ENCODE measurements around the gene OR4F6. TPM values are rescaled to one million over a fixed set of nuclear protein-coding genes. Genes with fewer than 3 reads are reported as not detected.
A peak's percentile ranks its signal among the peaks of the same experiment; 100 is the strongest.

OR4F6 gene
- total and polyA plus RNA-seq, 9 of the 15 experiments (the other 6 are each of a cell fraction or from before 2014, with no cell fraction given): not detected

GRCh38 chr15:101773496-101774100 lies 29.7 kb upstream of the OR4F6 start:
- Histone ChIP-seq H3K36me3 (ENCODE audit: control insufficient read depth, insufficient read depth, low read length) (no peaks in the 10 kb centered on the region), H3K9ac (ENCODE audit: insufficient read depth in 1 of 2, low read depth in 2 of 2, low read length in 2 of 2) (peak overlapping the region in 1 of 2 experiments; percentile 58; a peak in 1 of 4 replicates), H3K4me3 (no peak overlapping the region), H3K4me2 (ENCODE audit: insufficient read depth, low read length) (no peak overlapping the region), H3K4me1 (replicated peaks in 1 of 2; ENCODE audit: control insufficient read depth in 2 of 2, insufficient read depth in 2 of 2, low read length in 2 of 2) (0 out of 5 replicates have a peak, but pooled peaks cover 0 to 4% of the 10 kb centered on the region in 2 experiments), H3K27ac (ENCODE audit: extremely low read depth, low read depth, low read length) (no peak overlapping the region), H3K79me2 (ENCODE audit: control insufficient read depth, insufficient read depth, low read length) (no peaks in the 10 kb centered on the region), H3K27me3 (ENCODE audit: control insufficient read depth in 2 of 2, insufficient read depth in 2 of 2, low read length in 2 of 2) (peaks cover 12 to 49% of the 10 kb centered on the region in 2 experiments; a peak in 3 of 5 replicates), H4K20me1 (replicated peaks; ENCODE audit: control insufficient read depth, insufficient read depth, low read length) (no peaks in the 10 kb centered on the region), H2AFZ (ENCODE audit: low read depth, low read length) (no peak overlapping the region), H3K9me1 (ENCODE audit: control insufficient read depth, insufficient read depth, low read length) (no peaks in the 10 kb centered on the region), H3K9me3 (replicated peaks; ENCODE audit: control insufficient read depth, insufficient read depth, low read depth, low read length) (no peaks in the 10 kb centered on the region)
- 0% methylated on average over 4 of the region's 7 CpGs for WGBS (ENCODE audit: insufficient coverage, low coverage, missing lambda C conversion rate)
- intact Hi-C loops (cut with micrococcal nuclease) (loop anchor here (5.0 kb wide), 1 partner anchor 121 kb away; the partner anchor contains the start of gene TM2D3), in situ Hi-C loops (cut with MboI) (no loop called here)
- ATAC-seq (no peak), FAIRE-seq (peak; percentile 66), DNase-seq (ENCODE audit: extremely low read depth in 1 of 4, low spot score in 3 of 4) (peak in 3 of 4 experiments; percentile 11 to 46 (median 23))
- CTCF ChIA-PET (ENCODE audit: low intra/inter-chr PET ratio): no interaction called here
- no TSS peak for BruUV-seq (replicated peaks)
- POLR2A ChIA-PET: interaction anchor here (0.6 to 1.0 kb wide), 4 partner anchors 13 to 1136 kb away, joined by 3 read pairs; partner anchors contain the start of gene TARS3
- TF ChIP-seq TFAM (CRISPR knock-in tag; conservative IDR thresholded peaks at IDR 0.05) (no peak), GATAD2B (IDR thresholded peaks at IDR 0.05; ENCODE audit: borderline replicate concordance) (no peak), OTX1 (CRISPR knock-in tag; IDR thresholded peaks at IDR 0.05) (no peak), RBBP5 (IDR thresholded peaks at IDR 0.05; ENCODE audit: borderline replicate concordance, insufficient read depth, low read length, poor library complexity, severe bottlenecking) (no peak), RERE (CRISPR knock-in tag; IDR thresholded peaks at IDR 0.05; ENCODE audit: borderline replicate concordance) (no peak), JUNB (CRISPR knock-in tag; conservative IDR thresholded peaks at IDR 0.05) (no peak), ZNF311 (CRISPR knock-in tag; IDR thresholded peaks at IDR 0.05) (no peak), RAD21 (CRISPR knock-in tag; conservative IDR thresholded peaks at IDR 0.05 in 1 of 2, IDR thresholded peaks at IDR 0.05 in 1 of 2) (peak in 1 of 2 experiments; percentile 63; a peak in 2 of 4 replicates), TCFL5 (CRISPR knock-in tag; conservative IDR thresholded peaks at IDR 0.05) (no peak), SMC3 (conservative IDR thresholded peaks at IDR 0.05; ENCODE audit: insufficient read depth, low read depth, low read length) (peak; percentile 35; the same call in 1 of the 2 replicates), ZNF121 (CRISPR knock-in tag; conservative IDR thresholded peaks at IDR 0.05) (no peak)
- TF ChIP-seq, protein P1, sequence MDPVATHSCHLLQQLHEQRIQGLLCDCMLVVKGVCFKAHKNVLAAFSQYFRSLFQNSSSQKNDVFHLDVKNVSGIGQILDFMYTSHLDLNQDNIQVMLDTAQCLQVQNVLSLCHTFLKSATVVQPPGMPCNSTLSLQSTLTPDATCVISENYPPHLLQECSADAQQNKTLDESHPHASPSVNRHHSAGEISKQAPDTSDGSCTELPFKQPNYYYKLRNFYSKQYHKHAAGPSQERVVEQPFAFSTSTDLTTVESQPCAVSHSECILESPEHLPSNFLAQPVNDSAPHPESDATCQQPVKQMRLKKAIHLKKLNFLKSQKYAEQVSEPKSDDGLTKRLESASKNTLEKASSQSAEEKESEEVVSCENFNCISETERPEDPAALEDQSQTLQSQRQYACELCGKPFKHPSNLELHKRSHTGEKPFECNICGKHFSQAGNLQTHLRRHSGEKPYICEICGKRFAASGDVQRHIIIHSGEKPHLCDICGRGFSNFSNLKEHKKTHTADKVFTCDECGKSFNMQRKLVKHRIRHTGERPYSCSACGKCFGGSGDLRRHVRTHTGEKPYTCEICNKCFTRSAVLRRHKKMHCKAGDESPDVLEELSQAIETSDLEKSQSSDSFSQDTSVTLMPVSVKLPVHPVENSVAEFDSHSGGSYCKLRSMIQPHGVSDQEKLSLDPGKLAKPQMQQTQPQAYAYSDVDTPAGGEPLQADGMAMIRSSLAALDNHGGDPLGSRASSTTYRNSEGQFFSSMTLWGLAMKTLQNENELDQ (CRISPR knock-in tag; IDR thresholded peaks at IDR 0.05; ENCODE audit: borderline replicate concordance): no peak
- TF ChIP-seq, protein P2, sequence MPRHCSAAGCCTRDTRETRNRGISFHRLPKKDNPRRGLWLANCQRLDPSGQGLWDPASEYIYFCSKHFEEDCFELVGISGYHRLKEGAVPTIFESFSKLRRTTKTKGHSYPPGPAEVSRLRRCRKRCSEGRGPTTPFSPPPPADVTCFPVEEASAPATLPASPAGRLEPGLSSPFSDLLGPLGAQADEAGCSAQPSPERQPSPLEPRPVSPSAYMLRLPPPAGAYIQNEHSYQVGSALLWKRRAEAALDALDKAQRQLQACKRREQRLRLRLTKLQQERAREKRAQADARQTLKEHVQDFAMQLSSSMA (CRISPR knock-in tag; IDR thresholded peaks at IDR 0.05): no peak
